A549 (cell line): ENCODE results near the gene PLAAT2. TPM values are rescaled to one million over a fixed set of nuclear protein-coding genes. Genes with fewer than 3 reads are reported as not detected.

ENCODE experiments used
- ATAC-seq, 2 experiments: fragments of 200-7000 bp in 1 of 2; fragments of >200 bp in 1 of 2; cut with Nextera tagmentation in 1 of 2; cut with Tn5 transposase in 1 of 2; 3 replicates each; pipeline versions ENCODE4 v1.8.0 to v1.9.1; 2018 to 2020; ENCODE audit warnings: mild to moderate bottlenecking in 1 of 2, moderate library complexity in 1 of 2
- CTCF ChIA-PET: fragments of 300-600 bp; sonication (Branson Sonifier 250); formaldehyde crosslinking; extraction: SDS; loops from one replicate; lab custom pipeline; 2021; ENCODE audit warnings: antibody characterized with exemption, inconsistent platforms; lab: Yijun Ruan, JAX
- POLR2A ChIA-PET: fragments of 350-600 bp; formaldehyde crosslinking; extraction: SDS; loops from one replicate; lab custom pipeline; 2021; ENCODE audit warnings: antibody characterized with exemption, inconsistent platforms; lab: Yijun Ruan, JAX
- DNase-seq, 2 experiments: peaks; one replicate each; pipeline versions ENCODE4 v3.0.0 to v3.0.0-alpha.2; 2011 to 2016; ENCODE audit warnings: low read depth in 1 of 2, low spot score in 1 of 2
- FAIRE-seq: peaks from 2 replicates; lab custom pipeline; 2011; peaks lifted over from hg19 to GRCh38; lab: Jason Lieb, UNC
- H3K27ac ChIP-seq, 2 experiments: fragments of >200 bp; sonication (Bioruptor Twin); formaldehyde crosslinking; 3 replicates each; pipeline ENCODE4 v1.5.1; 2016 to 2017
- H3K4me1 ChIP-seq: fragments of >200 bp; sonication (Bioruptor Twin); formaldehyde crosslinking; 3 replicates; pipeline ENCODE4 v1.6.1; 2016
- H3K4me2 ChIP-seq: fragments of >200 bp; sonication (Bioruptor Twin); formaldehyde crosslinking; 3 replicates; pipeline ENCODE4 v1.6.1; 2016
- H3K4me3 ChIP-seq: fragments of >200 bp; sonication (Bioruptor Twin); formaldehyde crosslinking; 3 replicates; pipeline ENCODE4 v1.5.1; 2016
- H3K9me3 ChIP-seq: fragments of >200 bp; sonication (Bioruptor Twin); formaldehyde crosslinking; 3 replicates; pipeline ENCODE4 v1.6.1; 2016
- BCL3 ChIP-seq: fragments of >200 bp; sonication (Bioruptor Twin); formaldehyde crosslinking; IDR thresholded peaks from 3 replicates; pipeline ENCODE4 v1.6.1; 2016
- CHD4 ChIP-seq: fragments of 200-600 bp; sonication (generic); IDR thresholded peaks from 2 replicates; pipeline ENCODE4 v1.6.1; 2016; ENCODE audit warnings: antibody characterized with exemption, mild to moderate bottlenecking, borderline replicate concordance
- CTCF ChIP-seq: fragments of >200 bp; sonication (Bioruptor Twin); formaldehyde crosslinking; IDR thresholded peaks from 3 replicates; pipeline ENCODE4 v1.5.1; 2016
- E2F6 ChIP-seq: IDR thresholded peaks from 2 replicates; pipeline ENCODE4 v1.6.1; 2012; ENCODE audit warnings: low read depth, borderline replicate concordance
- FOSB ChIP-seq: fragments of 250-450 bp; sonication (Bioruptor Pico); IDR thresholded peaks from 2 replicates; pipeline ENCODE4 v1.5.0; 2020; ENCODE audit warnings: mild to moderate bottlenecking, moderate library complexity
- HEYL ChIP-seq: fragments of 250-450 bp; sonication (Bioruptor Pico); IDR thresholded peaks from 2 replicates; pipeline ENCODE4 v1.8.0; 2021; ENCODE audit warnings: mild to moderate bottlenecking, moderate library complexity
- HOXA7 ChIP-seq: fragments of 250-450 bp; sonication (Bioruptor Pico); IDR thresholded peaks from 2 replicates; pipeline ENCODE4 v1.5.0; 2020; ENCODE audit warnings: mild to moderate bottlenecking, moderate library complexity
- JUN ChIP-seq, 2 experiments: fragments of >200 bp; sonication (Bioruptor Twin); formaldehyde crosslinking; IDR thresholded peaks; 2 replicates in 1 of 2; 3 replicates in 1 of 2; pipeline ENCODE4 v1.6.1; 2016 to 2017
- JUNB ChIP-seq: fragments of >200 bp; sonication (Bioruptor Twin); formaldehyde crosslinking; IDR thresholded peaks from 2 replicates; pipeline ENCODE4 v1.6.1; 2016
- KDM5A ChIP-seq: fragments of 200-600 bp; sonication (generic); IDR thresholded peaks from 2 replicates; pipeline ENCODE4 v1.6.1; 2016; ENCODE audit warnings: antibody characterized with exemption, mild to moderate bottlenecking
- MAFK ChIP-seq: fragments of 450-650 bp; IDR thresholded peaks from 2 replicates; pipeline ENCODE4 v1.6.1; 2014; ENCODE audit not compliant: partially characterized antibody
- MAZ ChIP-seq: fragments of 150-350 bp; IDR thresholded peaks from 2 replicates; pipeline ENCODE4 v1.6.1; 2014; ENCODE audit warnings: antibody characterized with exemption, low read depth, low read length, borderline replicate concordance
- MYC ChIP-seq: IDR thresholded peaks from 2 replicates; pipeline ENCODE4 v1.6.1; 2012; ENCODE audit warnings: mild to moderate bottlenecking, inconsistent platforms, low read length, improper control_type of control experiment, borderline replicate concordance
- NFE2L2 ChIP-seq: fragments of 150-350 bp; conservative IDR thresholded peaks from 2 replicates; pipeline ENCODE4 v1.6.1; 2014; ENCODE audit warnings: low read length
- POLR2A ChIP-seq: IDR thresholded peaks from 2 replicates; pipeline ENCODE4 v1.6.1; 2012; ENCODE audit warnings: mild to moderate bottlenecking, low read length
- RAD21 ChIP-seq, 2 experiments: fragments of >200 bp in 1 of 2; sonication (Bioruptor Twin) in 1 of 2; formaldehyde crosslinking in 1 of 2; IDR thresholded peaks in 1 of 2; conservative IDR thresholded peaks in 1 of 2; 2 replicates in 1 of 2; 3 replicates in 1 of 2; pipeline ENCODE4 v1.6.1; 2012 to 2018; ENCODE audit warnings: inconsistent platforms in 1 of 2
- RCOR1 ChIP-seq: fragments of 150-350 bp; IDR thresholded peaks from 2 replicates; pipeline ENCODE4 v1.6.1; 2014; ENCODE audit warnings: antibody characterized with exemption, low read length, low read depth
- SMC3 ChIP-seq: fragments of >200 bp; sonication (Bioruptor Twin); formaldehyde crosslinking; IDR thresholded peaks from 3 replicates; pipeline ENCODE4 v1.6.1; 2018; ENCODE audit warnings: inconsistent platforms
- TFCP2L1 ChIP-seq: fragments of 250-450 bp; sonication (Bioruptor Pico); IDR thresholded peaks from 2 replicates; pipeline ENCODE4 v1.5.0; 2021; ENCODE audit warnings: mild to moderate bottlenecking
- USF2 ChIP-seq: fragments of 450-650 bp; IDR thresholded peaks from 2 replicates; pipeline ENCODE4 v1.6.1; 2014; ENCODE audit warnings: antibody characterized with exemption
- ZC3H11A ChIP-seq: fragments of 450-650 bp; IDR thresholded peaks from 2 replicates; pipeline ENCODE4 v1.6.1; 2014; ENCODE audit warnings: antibody characterized with exemption, mild to moderate bottlenecking
- WGBS: methylation state at CpG from one replicate; pipeline ENCODE4 v1.1.6; 2017; ENCODE audit errors: missing lambda C conversion rate; 5-methylcytosine and 5-hydroxymethylcytosine counted together
- polyA plus RNA-seq, 4 experiments: library from polyadenylated mRNA; depleted of rRNA in 3 of 4; stranded (reverse); fragments of >200 nt; fragmentation: RNase III in 1 of 4; extraction: RNeasy Plus Mini Kit Qiagen cat#74134 plus additional on column Dnase treatment in 1 of 4; gene quantifications; 2 replicates in 3 of 4; 3 replicates in 1 of 4; pipeline ENCODE4 v1.2.3, GENCODE V29; 2011 to 2017
- TF ChIP-seq, protein P1 (sequence below): IDR thresholded peaks from 2 replicates; pipeline ENCODE4 v1.6.1; 2012
- TF ChIP-seq, protein P2 (sequence below): fragments of 250-450 bp; sonication (Bioruptor Pico); IDR thresholded peaks from 2 replicates; pipeline ENCODE4 v1.5.0; 2020; ENCODE audit warnings: low read depth, mild to moderate bottlenecking, moderate library complexity

Gene PLAAT2
- polyA plus RNA-seq, 2 of the 4 experiments (the other 2 are of a cell fraction): 0.26 to 0.57 TPM

DNA sequence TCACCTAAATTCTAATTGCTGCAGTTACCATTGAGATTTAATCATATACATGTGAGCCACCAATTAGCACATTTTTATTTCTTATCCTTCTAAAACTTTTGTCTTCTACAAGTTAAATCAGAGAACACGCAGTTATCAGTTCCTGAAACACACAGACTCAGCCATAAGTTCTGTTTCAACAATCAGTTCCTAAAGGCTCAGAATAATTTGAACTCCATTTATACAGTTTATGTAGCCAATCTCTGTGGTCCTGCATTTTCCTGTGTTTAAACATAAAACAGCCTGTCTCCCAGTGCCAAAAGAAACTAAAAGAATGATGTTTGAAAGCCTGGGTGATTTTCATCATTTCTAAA lies 48.2 kb upstream of the PLAAT2 start (continued):
- no peak for TF ChIP-seq JUN (IDR thresholded peaks at IDR 0.05)
- TF ChIP-seq, protein P1, sequence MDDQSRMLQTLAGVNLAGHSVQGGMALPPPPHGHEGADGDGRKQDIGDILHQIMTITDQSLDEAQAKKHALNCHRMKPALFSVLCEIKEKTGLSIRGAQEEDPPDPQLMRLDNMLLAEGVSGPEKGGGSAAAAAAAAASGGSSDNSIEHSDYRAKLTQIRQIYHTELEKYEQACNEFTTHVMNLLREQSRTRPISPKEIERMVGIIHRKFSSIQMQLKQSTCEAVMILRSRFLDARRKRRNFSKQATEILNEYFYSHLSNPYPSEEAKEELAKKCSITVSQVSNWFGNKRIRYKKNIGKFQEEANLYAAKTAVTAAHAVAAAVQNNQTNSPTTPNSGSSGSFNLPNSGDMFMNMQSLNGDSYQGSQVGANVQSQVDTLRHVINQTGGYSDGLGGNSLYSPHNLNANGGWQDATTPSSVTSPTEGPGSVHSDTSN: no peak
- TF ChIP-seq KDM5A: no peak
- TF ChIP-seq, protein P2, sequence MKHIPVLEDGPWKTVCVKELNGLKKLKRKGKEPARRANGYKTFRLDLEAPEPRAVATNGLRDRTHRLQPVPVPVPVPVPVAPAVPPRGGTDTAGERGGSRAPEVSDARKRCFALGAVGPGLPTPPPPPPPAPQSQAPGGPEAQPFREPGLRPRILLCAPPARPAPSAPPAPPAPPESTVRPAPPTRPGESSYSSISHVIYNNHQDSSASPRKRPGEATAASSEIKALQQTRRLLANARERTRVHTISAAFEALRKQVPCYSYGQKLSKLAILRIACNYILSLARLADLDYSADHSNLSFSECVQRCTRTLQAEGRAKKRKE (CRISPR knock-in tag): no peak
- TF ChIP-seq NFE2L2: no peak

- H3K4me1 ChIP-seq: peaks cover 35% of the 10 kb centered on the region
- no peak overlapping the region for H3K4me3 ChIP-seq
- CTCF ChIA-PET: no interaction called here
Measured at GRCh38 chr11:63610604-63611394, 47.6 kb upstream of the PLAAT2 start.

GRCh38 chr11:63609971-63610580 lies 46.9 kb upstream of the PLAAT2 start:
- no peak overlapping the region for H3K27ac ChIP-seq
- ATAC-seq: no peak
- FAIRE-seq: no peak
- no peak for TF ChIP-seq SMC3
- no peaks in the 10 kb centered on the region for H3K9me3 ChIP-seq
- DNase-seq: no peak
- 0 out of 3 replicates have a peak overlapping the region, but pooled peaks have one; percentile 0 for H3K4me2 ChIP-seq
- CTCF ChIA-PET: interaction anchor here (0.9 to 2.4 kb wide), 5 partner anchors 9 to 71 kb away, joined by 3 to 6 read pairs (median 3); no protein-coding TSS in a partner anchor
- WGBS: 89% methylated on average over 14 of the region's 14 CpGs
- H3K4me3 ChIP-seq: no peak overlapping the region
- H3K4me1 ChIP-seq: peaks cover 35% of the 10 kb centered on the region
- POLR2A ChIA-PET: no interaction called here

More at GRCh38 chr11:63610604-63611394, 47.6 kb upstream of the PLAAT2 start:
- FAIRE-seq: no peak
- POLR2A ChIA-PET: no interaction called here
- no peak for DNase-seq
- ATAC-seq: no peak
- no peaks in the 10 kb centered on the region for H3K9me3 ChIP-seq
- 76% methylated on average over 14 of the region's 14 CpGs for WGBS
- TF ChIP-seq BCL3: no peak
- no peak for TF ChIP-seq HOXA7 (CRISPR knock-in tag)
- no peak for TF ChIP-seq E2F6
- no peak for TF ChIP-seq NFE2L2
- H3K27ac ChIP-seq: no peak overlapping the region
- H3K4me2 ChIP-seq: no peak overlapping the region

DNA sequence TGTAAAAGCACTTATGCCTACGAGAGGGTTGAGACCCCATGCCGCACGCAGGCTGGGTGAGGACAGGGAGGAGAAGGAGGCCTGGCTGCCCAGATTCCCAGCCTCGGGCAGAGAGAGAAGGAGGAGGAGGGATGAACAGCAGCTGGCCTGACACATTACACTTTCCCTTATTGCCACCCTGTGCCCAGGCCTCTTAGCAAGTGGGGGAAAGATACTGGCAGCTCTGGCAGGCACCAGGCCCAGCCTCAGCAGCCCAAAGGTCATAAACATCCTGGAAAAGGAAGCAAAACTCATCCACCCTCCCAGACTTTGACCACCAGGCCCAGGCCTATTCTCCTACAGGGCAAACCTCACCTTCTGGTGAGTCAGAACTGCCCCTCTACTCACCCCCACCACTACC lies 46.4 kb upstream of the PLAAT2 start:
- FAIRE-seq (no peak), DNase-seq (no peak), ATAC-seq (no peak)
- TF ChIP-seq RAD21 (conservative IDR thresholded peaks at IDR 0.05 in 1 of 2, IDR thresholded peaks at IDR 0.05 in 1 of 2): no peak
- TF ChIP-seq USF2: no peak
- TF ChIP-seq HEYL: no peak
- no peak for TF ChIP-seq CTCF
- TF ChIP-seq ZC3H11A: no peak
- no peak for TF ChIP-seq POLR2A
- no peak for TF ChIP-seq JUNB
- TF ChIP-seq CHD4: no peak
- TF ChIP-seq MYC: no peak
- no peak for TF ChIP-seq RCOR1
- no peak for TF ChIP-seq FOSB (CRISPR knock-in tag)
- no peak for TF ChIP-seq MAZ
- no peak for TF ChIP-seq MAFK
- no peak for TF ChIP-seq TFCP2L1 (CRISPR knock-in tag)
- CTCF ChIA-PET: interaction anchor here (0.9 to 2.4 kb wide), 6 partner anchors 10 to 130 kb away, joined by 3 to 6 read pairs (median 3); no protein-coding TSS in a partner anchor
- 0 out of 3 replicates have a peak overlapping the region, but pooled peaks have one; percentile 0 for H3K4me2 ChIP-seq
- peaks cover 35% of the 10 kb centered on the region for H3K4me1 ChIP-seq
- 64% methylated on average over 4 of the region's 4 CpGs for WGBS
- no peak overlapping the region for H3K4me3 ChIP-seq
- POLR2A ChIA-PET: no interaction called here
- no peaks in the 10 kb centered on the region for H3K9me3 ChIP-seq
- peak overlapping the region in 1 of 2 experiments; percentile 13; a peak in 1 of 6 replicates for H3K27ac ChIP-seq
